ENCODE data around the gene TRAT1.

The TRAT1 gene

GRCh38 chr3:108861401-108861800, 38.8 kb downstream of the TRAT1 start:
- DNase-seq (ENCODE audit: low read depth in 2 of 2): no peak

DNA sequence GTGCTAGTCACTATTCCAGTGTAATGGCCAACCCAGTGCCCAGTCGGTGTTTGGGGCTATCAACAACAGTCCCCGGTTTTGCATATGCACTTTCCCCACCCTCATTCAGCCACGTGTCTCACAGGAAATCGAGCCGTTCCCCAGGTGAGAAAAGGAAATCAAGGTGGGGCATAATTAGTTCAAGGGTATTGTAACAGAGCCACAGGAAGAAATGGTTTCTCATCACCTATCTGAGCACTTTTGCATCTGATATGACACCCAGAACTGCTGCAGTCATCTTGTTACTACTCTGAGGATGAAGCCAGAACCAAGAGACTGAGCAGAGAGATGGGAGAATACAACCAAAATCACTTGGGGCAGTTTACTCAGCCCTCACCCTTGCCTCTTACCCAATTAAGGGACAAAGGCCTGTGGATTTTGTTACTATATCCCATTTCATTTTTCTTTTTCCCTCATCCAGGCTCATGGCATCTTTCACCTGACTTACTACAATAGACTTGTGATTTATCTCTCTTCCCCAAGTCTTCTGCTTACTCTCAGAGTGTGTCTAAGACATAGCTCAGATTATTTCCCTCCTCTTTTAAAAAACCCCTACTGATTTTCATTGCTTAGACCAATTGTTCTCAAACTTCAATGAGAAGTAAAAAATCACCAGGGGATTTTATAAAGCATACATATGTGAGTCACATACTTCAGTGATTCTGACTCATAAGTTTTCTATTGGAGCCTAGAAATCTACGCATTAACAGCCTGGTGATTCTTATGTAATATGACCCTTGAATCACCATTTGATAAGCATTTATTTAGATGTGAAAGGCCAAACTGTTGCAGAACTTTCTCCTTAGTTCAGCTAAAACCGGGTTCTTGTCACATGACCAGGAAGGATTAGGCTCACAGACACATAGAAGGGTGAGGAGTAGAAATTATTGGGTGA, 40.5 kb downstream of the TRAT1 start:
- DNase-seq (ENCODE audit: low read depth in 2 of 2): no peak

- no peak for DNase-seq (ENCODE audit: low read depth in 2 of 2)
Observed at GRCh38 chr3:108863799-108864135, 41.2 kb downstream of the TRAT1 start.

DNA sequence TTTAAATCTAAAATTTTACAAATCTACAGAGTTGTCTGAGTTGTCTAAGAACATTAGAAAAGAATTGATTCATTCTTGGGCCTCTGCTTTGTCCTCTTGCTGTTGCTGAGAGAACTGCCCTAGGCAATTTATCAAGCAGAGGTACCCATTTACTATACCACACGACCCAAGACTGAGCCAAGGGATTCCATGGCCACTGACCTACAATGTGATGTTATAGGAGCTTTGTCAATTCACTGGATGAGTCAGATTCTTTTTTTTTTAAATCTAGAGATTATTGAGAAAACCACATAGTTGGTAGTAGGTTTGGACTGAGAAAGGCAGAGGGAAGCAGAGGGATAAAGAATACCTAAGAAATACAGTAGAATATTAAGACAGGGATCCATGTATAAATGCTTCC, 55.3 kb downstream of the TRAT1 start:
- no peak for DNase-seq (ENCODE audit: low read depth in 2 of 2)

DNA sequence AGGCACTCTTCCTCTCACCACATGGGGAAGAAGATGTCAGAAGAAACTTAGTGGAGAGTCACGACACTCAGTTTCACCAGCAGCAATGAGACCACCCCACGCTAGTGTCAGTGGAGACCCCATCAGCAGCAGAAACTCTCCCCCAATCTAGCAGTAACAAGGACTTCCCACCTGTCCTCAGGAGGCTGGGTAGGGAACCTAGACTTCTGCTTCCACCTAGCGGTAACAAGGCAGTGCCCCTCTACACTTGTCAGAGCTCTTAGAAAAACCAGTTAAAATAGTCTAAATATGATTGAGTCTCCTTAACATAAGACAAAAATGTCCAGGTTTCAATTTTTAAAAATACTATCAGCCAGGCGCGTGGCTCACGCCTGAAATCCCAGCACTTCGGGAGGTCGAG, 57.3 kb downstream of the TRAT1 start:
- no peak for DNase-seq (ENCODE audit: low read depth in 2 of 2)

- no peak for DNase-seq (ENCODE audit: low read depth in 2 of 2)
Observed at GRCh38 chr3:108882762-108883161, 60.2 kb downstream of the TRAT1 start.

GRCh38 chr3:108883373-108883772, 60.8 kb downstream of the TRAT1 start:
- no peak for DNase-seq (ENCODE audit: low read depth in 2 of 2)

DNA sequence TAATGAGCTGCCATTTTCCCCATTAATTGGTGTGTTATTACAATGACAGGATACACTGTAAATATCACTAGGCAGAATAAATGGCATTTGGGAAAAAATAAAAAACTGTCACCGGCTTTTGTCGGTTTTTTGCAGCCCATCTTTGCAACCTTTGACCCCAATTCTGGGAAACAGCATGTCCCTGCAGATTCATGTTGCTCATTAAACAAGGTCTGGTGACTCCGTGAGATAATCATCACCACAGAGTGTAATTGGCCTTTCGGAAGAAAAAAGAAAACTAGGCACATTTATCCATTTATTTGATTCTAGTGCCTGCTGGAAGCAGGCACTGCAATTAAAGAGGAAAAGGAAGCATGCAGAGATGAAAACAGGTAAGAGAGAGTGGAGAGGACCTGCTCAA, 64.5 kb downstream of the TRAT1 start:
- DNase-seq (ENCODE audit: low read depth in 2 of 2): no peak

DNA sequence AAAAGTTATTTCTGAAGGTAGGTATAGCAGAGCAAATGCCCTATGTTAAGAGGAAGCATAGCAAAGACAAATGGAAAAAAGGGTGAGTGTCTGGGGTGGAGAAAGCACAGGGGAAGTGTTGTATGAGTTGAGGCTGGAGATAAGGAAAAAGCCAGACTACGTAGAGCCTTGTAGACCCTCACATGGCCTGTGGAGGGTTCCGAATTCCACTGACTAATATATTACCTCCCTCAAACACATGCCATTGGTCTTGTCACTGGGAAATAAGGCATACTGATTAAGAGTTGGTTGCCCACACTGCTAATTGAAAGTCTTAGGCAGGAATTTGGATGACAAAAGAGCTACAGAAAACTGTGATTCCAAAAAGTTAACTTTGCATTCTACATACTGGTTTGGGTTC, 65.2 kb downstream of the TRAT1 start:
- no peak for DNase-seq (ENCODE audit: low read depth in 2 of 2)

- DNase-seq (ENCODE audit: low read depth in 2 of 2): no peak
Observed at GRCh38 chr3:108891833-108892232, 69.2 kb downstream of the TRAT1 start.

- no peak for DNase-seq (ENCODE audit: low read depth in 2 of 2)
Observed at GRCh38 chr3:108894981-108895380, 72.4 kb downstream of the TRAT1 start.

DNA sequence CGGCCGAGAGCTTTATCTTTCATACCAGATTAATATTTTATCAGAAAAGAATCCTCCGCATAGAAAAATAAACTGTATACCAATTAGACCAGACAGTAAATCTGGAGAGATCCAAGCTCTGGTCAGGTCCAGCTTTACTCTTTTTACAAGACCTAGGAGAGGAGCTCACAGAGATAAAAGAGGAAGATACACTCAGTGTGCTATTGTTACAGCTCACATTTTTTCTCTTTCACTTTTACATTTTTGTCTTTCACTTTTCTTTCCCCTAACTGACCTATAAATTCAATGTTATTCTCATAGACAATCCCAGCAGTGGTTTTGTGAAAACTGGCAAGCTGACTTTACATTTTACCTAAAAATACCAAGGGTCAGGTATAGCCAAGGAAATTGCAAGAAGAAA, 75.3 kb downstream of the TRAT1 start:
- DNase-seq (ENCODE audit: low read depth in 2 of 2): no peak

DNA sequence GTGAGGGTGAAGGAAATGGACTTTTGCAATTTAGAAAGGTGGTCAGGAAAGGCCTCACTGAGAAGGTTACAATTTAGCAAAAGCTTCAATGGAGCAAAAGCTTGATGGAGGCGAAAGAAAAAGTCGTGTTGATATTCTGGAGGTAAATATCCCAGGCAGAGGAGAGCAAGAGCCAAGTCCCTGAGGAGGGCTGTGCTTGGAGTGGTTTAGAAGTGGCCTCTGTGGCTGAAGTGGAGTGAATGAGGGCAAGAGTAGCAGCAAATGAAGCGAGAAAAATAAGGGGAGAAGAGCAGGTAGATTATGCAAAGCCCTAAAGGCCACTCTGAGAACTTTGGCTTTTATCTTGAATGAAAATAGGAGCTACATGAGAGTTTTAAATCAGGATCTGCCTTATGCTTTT, 76.9 kb downstream of the TRAT1 start:
- DNase-seq (ENCODE audit: low read depth in 2 of 2): no peak

All from stimulated activated CD4-positive, alpha-beta T cell treated with anti-CD3 and anti-CD28 coated beads, Interleukin-1b, Interleukin-23, amount 100 ng/mL, for 4 hours (primary cell).